C1 segment of cervical spinal cord (tissue), 14 donors: ENCODE data around the gene ADH5.
"Not testable (repeated sequence)": the region's sequence is repeated elsewhere in the genome, so short reads cannot be mapped to it uniquely, and the experiment has no call there.

Source experiments
- DNase-seq, 14 donors: peaks; one replicate each; lab custom pipeline; 2025; lab: John Stamatoyannopoulos, UW

ADH5 gene

DNA sequence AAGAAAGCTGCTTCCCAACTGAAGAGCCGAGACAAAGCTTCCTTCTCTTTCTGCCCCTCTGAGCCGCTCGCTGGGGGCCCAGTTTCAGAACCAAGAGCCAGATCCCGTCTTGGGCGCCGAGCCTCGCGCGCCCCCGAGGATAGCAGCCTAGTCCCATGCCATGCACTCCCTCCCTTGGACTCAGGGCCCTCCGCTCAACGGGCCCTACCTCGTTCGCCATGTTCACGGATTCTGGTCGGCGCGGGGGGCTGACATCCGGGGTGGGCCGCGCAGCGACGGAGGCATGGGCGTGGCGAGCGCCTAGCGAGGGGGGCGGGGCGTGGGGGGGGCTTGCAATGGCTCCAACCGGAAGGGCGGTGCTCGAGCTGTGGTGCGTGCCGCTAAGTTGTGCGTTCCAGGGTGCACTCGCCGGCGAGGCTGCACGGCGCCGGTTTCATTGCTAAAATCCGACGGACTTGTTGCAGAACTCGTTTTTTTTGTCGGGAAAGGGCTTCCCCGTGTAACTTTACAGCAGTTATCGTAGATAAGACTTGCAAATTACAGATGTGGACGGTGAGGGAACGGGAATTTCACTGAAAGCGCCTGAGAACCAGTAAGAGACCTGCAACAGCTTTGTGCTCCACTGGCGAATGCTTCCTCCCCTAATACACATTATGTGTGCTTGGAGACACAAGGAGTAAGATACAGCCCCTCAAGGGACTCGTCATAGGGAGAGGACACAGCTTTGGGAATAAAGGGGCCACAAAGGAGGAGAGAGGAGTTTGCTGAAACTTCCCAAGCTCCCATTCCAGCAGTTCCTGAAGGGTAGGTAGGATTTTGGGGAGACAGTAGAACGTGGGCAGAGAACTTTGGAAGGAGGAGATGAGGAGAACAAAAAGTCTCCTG is at the start of gene ADH5:
TSS of gene ADH5 (minus strand) at position 308 of the 885 bp plus-strand sequence. CDS start at position 220, 88 bp downstream.
- DNase-seq: peak in 13 of 14 donors; percentile 34 to 90 (median 75)

DNA sequence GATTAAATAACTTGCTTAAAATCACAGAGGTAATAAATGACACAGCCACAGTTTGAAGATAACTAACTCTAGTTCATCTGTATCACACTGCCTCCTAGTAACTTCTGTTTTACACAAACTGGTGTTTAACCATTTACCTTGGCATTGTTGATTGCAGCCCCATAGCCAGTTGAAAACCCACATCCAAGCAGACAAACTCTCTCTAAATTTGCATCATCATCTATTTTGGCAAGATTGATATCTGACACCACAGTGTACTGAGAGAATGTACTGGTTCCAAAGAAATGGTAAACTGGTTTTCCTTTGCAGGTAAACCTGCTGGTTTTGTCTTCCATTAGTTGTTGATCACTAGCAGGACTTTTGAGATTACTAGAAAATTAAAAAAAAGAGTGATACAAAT is 47.7 kb upstream of the ADH5 start:
- DNase-seq: no peak

DNA sequence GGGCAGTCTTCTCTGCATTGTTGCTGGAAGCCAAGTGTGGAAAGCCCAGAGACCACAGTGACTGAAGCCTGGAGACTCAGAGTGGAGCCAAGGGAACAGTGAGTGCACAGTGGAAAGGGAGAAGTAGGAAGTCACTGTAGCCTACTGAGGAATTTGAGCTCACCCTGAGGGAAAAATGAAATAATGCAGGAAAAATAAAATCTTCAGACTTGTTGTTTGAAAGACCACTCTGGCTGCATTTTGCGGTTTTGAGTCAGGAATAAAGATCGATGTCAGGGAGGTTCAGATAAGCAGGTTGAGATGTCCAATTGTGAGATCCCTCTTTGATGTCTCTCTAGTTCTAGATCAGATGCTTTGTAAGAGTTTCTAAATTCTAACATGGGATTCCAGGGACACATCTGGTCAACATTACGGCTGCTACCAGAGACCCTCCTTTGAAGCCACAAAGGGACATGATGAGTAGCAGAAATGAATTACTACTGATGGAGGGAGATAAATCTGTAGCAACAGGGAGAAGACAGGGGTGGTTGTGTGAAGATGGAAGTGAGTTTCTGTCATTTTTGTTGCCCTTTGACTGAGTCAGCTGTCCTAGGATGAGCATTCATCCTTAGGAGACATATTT is 47.1 kb upstream of the ADH5 start:
- DNase-seq: no peak

DNA sequence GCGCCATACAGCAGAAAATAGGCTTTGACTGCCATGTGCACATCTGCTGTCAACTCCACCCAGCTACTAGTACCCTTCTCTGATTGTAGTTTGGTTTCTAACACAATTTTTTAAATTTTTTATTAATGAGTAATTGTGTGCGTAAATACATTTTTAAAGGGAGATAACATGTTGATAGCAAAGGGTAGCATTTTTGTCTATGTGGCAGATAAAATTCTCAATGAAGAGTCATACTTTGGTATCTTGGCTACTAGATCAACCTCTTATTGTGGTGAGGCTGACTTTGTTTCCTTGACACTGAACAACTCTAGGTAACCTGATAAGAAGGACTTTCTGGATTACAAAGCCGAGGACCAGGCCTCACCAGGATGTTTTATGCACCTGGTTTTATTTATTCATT is 46.0 kb upstream of the ADH5 start:
- DNase-seq: no peak

DNA sequence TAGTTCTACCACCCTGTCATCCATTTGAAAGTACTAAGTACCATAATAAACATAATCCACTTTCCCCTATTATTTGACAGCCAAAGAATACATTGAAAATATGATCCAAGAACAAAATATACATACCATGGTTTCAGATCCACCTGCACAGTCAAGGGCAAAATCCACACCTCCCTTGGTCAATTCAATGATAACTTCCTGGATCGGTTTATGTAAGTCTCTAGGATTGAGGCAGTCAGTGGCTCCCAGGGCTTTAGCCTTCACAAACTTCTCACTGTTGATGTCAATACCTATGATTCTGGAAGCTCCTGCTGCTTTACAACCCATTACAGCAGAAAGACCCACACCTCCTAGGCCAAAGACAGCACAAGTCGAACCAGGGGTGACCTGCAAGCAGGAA is 42.8 kb upstream of the ADH5 start:
- DNase-seq: no peak

DNA sequence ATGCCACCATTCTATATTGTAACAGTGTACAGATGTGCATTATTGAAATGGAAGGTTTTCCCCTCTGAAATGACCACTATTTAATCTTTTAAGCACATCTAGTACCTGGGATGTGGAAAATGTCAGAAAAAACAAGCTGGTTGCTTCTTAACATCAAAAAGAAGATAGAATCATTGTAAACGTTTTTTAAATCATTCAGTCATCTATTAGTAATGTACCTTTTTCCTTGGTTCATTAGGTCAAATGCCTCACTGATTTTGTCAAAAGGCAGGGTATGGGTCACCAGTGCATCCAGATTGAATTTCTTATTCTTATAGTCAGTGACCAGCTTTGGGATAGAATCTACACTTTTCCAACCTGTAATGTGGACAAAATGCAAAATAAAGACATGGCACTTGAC is 37.8 kb upstream of the ADH5 start:
- no peak for DNase-seq

DNA sequence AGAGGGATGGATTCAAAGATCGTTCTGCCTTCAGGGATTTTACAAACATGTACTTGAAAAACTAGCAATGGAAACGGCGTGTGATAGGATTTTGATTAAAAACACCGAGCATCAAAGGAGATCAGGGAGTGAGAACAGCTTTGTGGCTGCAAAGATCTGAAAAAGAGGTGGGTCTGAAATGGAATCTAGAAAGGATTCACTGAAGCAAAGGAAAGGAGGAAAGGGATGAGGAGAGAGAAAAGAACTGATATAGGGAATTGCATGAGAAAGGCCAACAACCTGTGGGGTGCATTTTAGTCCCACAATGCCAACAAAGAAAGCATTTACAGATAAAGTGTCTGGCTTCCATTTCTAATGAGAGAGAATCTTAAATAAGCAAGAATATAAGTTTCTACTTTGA is 32.4 kb upstream of the ADH5 start:
- no peak for DNase-seq

DNA sequence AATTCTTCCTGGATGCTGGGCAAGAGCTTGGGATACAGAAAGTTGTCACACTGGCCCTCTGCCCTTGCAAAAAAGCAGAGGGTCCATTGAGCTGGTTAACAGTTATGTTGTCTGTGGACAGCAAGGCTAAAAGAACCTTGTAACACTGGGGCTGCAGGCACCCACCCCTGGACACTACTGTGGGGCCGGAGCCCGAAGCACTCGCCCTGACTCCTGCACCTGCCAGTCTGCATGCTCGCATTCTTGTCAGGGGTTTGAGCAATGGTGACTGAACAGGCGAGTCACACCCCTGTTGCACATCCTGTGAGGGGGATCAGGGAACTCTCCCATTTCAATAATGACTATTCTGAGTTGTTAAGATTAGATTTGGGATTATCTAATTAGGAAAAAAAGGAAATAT is 31.9 kb upstream of the ADH5 start:
- no peak for DNase-seq

DNA sequence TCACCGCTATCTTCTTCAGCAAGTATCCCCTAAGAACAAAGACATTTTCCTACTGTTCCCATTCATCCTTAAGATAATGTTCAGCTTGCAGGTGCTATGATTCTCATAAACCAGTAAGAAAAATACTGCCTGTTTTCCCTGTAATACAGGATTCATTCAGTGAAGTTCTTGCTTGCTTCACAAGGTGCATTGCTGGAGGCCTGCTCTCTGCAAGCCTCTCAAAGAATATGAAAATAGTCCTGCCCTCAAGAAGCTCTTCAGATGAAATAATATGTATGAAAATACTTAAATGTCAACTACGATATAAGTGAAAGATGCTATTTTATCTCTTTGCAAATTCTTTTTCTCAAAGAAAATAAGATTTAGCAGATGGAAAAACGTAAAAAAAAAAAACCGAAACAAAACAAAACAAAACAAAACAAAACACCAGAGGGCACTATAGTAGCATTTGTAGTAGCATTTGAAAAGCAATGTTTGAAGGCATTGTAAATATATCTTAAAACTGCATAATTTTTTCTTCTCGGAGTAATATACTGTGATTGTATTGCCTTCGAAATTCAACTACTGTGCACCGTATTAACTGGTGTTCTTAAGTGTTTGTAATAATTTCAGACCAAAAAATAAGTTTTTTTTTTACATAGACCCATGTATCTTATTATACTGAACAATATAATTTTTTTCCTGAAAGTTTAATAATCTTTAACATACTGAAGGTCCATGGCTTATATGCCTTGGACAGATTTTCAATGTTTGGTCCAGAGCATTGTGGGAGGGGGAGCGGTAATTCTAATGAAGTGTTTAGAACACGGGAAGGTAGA is 29.5 kb upstream of the ADH5 start:
- no peak for DNase-seq

DNA sequence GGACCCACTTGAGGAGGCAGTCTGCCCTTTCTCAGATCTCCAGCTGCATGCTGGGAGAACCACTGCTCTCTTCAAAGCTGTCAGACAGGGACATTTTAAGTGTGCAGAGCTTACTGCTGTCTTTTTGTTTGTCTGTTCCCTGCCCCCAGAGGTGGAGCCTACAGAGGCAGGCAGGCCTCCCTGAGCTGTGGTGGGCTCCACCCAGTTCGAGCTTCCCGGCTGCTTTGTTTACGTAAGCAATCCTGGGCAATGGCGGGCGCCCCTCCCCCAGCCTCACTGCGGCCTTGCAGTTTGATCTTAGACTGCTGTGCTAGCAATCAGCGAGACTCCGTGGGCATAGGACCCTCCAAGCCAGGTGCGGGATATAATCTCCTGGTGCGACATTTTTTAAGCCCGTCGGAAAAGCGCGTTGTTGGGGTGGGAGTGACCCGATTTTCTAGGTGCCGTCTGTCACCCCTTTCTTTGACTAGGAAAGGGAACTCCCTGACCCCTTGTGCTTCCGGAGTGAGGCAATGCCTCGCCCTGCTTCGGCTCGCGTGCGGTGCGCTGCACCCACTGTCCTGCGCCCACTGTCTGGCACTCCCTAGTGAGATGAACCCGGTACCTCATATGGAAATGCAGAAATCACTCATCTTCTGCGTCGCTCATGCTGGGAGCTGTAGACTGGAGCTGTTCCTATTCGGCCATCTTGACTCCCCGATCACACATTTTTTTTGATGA is 28.7 kb upstream of the ADH5 start:
- not testable (repeated sequence) for DNase-seq

DNA sequence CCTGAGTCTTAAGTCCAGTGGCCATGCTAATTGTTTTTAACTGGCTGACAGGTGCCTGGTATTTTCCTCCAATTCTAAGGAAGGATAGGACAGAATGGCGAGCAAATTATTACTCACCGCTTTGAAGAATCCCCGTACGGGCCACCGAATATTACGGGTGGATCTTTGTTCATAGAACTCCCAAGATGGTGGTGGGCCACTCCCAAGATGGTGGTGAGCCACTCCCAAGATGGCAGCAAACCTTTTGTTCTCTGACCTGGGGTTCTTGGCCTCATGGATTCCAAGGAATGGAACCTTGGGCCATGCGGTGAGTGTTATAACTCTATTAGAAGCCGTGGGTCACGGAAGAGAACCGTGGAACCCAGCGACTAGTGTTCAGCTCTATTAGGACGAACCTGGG is 20.7 kb upstream of the ADH5 start:
- DNase-seq: not testable (repeated sequence)

DNA sequence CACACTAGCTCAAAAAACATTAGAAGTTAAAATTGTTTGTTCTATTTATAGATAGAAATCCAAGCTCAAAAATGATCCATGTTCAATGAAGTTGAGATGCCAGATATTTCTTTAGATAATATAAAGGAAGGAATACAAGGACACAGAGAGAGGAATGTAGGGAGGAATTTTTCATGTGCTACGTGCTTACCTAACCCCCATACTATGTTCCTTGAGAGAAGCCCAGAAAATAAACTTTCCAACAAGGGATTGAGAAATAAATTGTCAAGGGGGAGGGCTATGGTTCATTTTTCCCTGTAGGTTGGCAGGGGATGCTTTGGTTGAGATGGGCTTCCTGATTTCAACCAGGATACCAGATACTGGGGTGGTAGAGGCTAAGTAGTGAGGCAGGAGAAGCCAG is 15.6 kb upstream of the ADH5 start:
- DNase-seq: no peak

DNA sequence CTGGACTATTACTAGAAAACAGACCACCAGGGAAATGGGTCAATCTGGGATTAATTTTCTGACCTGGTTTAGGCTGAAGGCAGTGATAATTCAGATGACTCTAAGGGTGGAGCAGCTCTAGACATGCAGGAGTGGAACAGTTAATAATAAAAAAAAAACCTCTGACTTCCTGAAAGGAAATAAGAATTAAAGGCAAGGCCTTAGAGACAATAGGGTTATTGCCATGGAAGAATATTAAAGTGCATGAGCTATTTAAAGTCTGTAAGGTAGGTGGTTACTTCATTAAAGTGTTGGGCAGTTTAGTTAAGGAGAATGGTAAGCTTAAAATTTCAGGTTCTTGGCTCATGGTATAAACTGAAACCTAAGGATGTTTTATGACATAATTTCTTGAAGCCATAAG is 14.6 kb upstream of the ADH5 start:
- no peak for DNase-seq

DNA sequence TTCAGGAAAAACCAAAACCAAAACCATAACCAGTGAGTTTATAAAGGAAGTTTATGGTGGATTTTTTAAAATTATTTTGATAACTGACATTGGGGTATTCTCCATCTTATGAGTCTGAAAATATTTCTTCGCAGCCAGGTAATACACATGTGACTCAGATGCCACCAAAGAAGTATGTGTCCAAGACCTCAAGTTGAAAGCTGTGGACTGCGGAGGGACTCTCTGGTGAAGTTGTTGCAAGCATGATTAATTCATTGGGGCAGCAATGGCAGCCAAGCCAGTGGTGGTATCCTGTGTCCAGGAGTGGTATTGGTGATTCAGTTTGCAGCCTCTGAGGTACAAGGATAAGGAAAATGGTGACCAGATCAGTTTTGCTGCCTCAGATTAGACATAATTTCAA is 14.0 kb upstream of the ADH5 start:
- DNase-seq: no peak

DNA sequence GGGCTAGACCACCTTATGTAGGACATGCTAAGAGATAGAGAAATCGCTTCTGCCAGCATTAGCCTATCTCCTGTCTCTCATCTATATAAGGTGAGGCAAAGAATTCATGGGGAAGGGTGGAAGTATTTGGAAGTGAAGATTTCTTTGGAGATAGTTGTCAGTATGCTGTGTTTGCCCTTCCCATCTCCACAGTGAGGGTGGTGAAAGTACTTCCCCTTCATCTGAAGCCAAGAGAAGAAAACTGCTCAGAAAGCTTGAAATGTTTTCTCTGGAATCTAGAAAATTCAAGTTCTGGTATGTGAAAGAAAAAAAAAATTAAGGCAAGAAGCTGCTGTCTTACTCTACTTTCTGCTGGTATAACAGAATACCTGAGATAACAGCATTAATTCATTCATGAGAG is 12.3 kb upstream of the ADH5 start:
- no peak for DNase-seq

DNA sequence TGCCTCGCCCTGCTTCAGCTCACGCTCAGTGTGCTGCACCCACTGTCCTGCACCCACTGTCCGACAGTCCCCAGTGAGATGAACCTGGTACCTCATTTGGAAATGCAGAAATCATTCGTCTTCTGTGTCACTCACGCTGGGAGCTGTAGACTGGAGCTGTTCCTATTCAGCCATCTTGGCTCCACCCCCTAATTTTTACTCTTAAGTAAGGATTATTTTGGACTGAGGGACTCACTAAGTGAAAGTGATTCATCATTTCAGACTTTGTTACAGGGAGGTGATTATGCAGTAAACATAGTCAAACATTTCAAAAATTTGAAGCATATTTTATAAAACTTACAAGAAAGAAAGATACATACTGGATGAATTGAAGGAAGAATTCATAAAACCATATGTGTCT is 11.2 kb upstream of the ADH5 start:
- not testable (repeated sequence) for DNase-seq

DNA sequence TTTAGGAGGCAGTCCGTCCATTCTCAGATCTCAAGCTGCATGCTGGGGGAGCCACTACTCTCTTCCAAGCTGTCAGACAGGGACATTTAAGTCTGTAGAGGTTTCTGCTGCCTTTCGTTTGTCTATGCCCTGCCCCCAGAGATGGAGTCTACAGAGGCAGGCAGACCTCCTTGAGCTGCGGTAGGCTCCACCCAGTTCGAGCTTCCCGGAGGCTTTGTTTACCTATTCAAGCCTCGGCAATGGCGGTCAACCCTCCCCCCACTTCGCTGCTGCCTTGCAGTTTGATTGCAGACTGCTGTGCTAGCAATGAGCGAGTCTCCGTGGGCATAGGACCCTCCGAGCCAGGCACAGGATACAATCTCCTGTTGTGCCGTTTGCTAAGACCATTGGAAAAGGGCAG is 10.7 kb upstream of the ADH5 start:
- no peak for DNase-seq

DNA sequence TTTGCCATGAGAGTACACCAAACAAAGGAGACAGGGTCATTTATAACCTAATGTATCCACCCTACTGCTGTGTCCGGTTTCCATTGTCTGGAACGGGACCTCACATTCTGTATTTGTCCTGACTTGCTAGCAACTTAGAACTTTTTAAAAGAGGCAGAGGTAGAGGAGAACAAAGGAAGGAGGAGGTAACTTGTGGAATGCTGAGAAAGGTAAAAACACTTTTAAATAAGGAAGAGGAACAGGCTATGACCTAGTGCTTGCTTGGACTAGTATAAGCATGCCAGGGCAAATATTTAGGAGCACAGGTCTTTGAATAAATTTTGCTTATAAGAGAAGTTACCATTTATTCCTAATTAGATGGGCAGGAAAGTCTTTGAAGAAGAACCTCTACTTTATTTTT is 3.3 kb upstream of the ADH5 start:
- DNase-seq: not testable (repeated sequence)

DNA sequence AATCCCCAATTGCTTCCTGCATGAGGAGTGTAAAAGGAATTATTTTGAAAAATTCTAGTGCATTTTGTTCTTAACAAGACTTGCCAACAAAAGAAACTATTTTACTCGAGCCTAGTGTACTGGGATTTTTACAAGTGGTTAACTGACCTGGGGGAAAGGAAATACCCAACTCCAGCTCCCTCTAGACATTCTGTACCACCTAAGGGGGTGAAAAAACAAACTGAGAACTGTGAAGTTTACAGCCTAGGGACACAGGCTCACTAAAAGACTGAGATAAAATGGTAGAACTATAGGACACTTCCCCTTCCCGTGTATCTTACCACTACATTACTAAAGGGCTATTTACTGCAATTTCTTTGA is 2.6 kb upstream of the ADH5 start:
- no peak for DNase-seq

DNA sequence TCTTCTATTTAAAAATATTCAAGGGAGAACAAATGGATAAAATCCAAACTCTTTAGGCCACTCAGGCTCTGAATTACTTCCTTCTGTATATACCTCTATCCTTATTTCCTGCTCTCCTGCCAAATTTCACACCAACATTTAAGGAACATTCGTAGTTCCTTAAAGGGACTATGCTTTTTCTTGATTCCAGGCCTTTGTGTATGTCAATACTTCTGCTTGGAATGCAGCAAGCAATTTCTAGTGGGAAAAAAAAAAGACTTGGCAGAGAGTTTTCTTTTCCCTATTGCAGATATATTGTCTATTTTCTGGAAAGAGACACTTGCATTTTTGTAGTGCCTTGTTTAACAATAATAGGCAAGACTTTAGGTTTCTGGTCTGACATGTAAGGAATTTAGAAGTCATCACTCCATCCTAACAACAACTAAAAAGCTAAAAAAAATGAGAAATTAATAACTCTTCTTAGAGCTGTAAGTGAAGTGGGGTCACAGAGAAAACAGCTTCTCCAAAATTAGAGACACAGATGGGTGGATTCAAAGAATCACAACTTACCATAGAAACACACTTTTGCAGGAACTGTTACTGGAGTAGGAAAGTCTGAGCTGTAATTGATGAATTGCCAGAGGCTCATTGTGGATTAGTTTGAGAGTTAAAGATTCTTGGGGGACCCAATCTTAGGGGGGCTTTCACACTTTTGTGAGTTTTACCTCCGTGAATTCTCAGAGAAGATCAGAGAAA is 2.1 kb upstream of the ADH5 start:
- no peak for DNase-seq

DNA sequence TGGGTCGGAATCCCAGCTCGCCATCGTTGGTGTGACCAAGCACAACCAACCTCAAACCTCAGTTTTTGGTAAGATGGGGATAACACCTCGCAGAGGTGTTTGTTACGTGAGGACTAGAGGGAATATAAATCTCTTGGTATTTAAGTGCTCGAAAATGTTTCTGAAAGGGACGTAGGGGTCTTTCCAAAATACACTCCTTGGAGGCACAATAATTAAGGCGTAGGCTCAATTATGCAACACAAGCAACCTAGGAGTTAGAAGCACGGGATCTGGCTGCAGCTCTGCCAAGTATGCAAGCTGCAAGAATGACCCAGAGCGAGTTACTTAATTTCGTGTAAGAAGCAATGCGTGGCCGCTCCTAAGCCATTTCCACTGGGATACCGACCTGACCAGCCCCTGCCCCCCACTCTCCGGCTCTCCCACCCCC is 552 bp downstream of the ADH5 start:
- peak in 9 of 14 donors; percentile 31 to 76 (median 73) for DNase-seq
